ENCODE measurements around the gene AP2B1. TPM values are rescaled to one million over a fixed set of nuclear protein-coding genes. Genes with fewer than 3 reads are reported as not detected.

Gene AP2B1
- total and polyA plus RNA-seq, 9 of the 15 experiments (the other 6 are each of a cell fraction or from before 2014, with no cell fraction given), result 60.1 to 287 (median 105) TPM

DNA sequence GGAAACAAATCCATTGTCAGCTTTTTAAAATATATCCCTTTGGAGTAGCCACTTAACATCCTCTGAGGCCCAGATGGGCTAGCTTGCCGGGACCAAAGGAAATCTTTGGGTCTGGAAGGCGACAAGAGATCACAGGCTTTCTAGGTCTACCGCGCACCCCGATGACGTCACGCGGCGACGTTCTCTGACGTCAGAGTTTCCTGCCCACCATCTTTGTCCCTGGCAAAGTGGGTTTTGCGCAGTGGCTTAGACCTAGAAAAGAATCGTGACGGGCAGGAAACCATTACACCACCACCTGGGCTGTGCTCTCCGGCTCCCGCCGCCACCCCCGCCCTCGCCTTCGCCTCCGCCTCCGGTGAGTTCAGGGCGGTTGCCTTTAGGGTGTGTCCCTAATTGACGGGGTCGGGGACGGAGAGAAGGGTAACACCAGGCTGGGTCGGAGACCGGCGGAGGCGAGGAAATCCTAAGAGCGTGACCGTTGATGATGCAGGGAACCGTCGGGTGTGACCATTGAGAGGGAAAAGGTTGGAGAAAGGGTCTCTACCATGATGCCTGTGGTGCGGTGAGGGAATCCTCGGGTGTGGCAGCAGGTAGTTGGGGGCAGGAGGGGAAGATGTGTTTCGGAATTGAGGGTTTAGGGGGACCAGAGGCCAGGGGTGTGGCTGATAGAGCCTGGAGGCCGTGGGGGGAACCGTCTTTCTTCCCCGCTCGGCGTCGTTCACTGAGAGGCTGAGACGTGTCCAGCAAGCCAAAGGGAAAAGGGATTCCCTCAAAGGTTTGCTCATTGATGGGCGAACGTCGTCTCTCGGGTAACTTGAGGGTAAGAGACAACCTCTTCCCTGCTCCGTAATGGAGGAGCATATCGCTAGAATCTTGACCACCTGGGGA lies at the start of gene AP2B1 (continued):
- TF ChIP-seq, protein P1, sequence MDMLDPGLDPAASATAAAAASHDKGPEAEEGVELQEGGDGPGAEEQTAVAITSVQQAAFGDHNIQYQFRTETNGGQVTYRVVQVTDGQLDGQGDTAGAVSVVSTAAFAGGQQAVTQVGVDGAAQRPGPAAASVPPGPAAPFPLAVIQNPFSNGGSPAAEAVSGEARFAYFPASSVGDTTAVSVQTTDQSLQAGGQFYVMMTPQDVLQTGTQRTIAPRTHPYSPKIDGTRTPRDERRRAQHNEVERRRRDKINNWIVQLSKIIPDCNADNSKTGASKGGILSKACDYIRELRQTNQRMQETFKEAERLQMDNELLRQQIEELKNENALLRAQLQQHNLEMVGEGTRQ (CRISPR knock-in tag; IDR thresholded peaks at IDR 0.05), result no peak
- no peak for TF ChIP-seq ZFP30 (CRISPR knock-in tag; IDR thresholded peaks at IDR 0.05; ENCODE audit: borderline replicate concordance)
- TF ChIP-seq PURB (CRISPR knock-in tag; IDR thresholded peaks at IDR 0.05; ENCODE audit: low read depth), result no peak
- TF ChIP-seq KAT7 (CRISPR knock-in tag; IDR thresholded peaks at IDR 0.05; ENCODE audit: borderline replicate concordance), result no peak
- TF ChIP-seq GABPB2 (CRISPR knock-in tag; conservative IDR thresholded peaks at IDR 0.05), result no peak; the same call in 1 of the 2 replicates
- TF ChIP-seq PHF21A (IDR thresholded peaks at IDR 0.05; ENCODE audit: borderline replicate concordance, low read depth), result no peak
- no peak for TF ChIP-seq RAD51 (IDR thresholded peaks at IDR 0.05; ENCODE audit: borderline replicate concordance, low read depth)
- TF ChIP-seq NR2C1 (IDR thresholded peaks at IDR 0.05), result peak; percentile 91
- peak; percentile 87 for TF ChIP-seq NR2C1 (tag; IDR thresholded peaks at IDR 0.05)
- no peak for TF ChIP-seq ETS2 (tag; IDR thresholded peaks at IDR 0.05; ENCODE audit: borderline replicate concordance, poor library complexity, severe bottlenecking)
- peak; percentile 66; the same call in 1 of the 2 replicates for TF ChIP-seq XRCC5 (IDR thresholded peaks at IDR 0.05; ENCODE audit: low read depth, low read length)
- no peak for TF ChIP-seq ILK (tag; IDR thresholded peaks at IDR 0.05; ENCODE audit: borderline replicate concordance, low read depth)
- peak; percentile 66; the same call in 1 of the 2 replicates for TF ChIP-seq ZBED1 (IDR thresholded peaks at IDR 0.05)
- TF ChIP-seq, protein P2, sequence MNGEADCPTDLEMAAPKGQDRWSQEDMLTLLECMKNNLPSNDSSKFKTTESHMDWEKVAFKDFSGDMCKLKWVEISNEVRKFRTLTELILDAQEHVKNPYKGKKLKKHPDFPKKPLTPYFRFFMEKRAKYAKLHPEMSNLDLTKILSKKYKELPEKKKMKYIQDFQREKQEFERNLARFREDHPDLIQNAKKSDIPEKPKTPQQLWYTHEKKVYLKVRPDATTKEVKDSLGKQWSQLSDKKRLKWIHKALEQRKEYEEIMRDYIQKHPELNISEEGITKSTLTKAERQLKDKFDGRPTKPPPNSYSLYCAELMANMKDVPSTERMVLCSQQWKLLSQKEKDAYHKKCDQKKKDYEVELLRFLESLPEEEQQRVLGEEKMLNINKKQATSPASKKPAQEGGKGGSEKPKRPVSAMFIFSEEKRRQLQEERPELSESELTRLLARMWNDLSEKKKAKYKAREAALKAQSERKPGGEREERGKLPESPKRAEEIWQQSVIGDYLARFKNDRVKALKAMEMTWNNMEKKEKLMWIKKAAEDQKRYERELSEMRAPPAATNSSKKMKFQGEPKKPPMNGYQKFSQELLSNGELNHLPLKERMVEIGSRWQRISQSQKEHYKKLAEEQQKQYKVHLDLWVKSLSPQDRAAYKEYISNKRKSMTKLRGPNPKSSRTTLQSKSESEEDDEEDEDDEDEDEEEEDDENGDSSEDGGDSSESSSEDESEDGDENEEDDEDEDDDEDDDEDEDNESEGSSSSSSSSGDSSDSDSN (IDR thresholded peaks at IDR 0.05; ENCODE audit: borderline replicate concordance in 1 of 2, low read depth in 2 of 2, low read length in 2 of 2), result peak; percentile 98
- TF ChIP-seq KLF16 (IDR thresholded peaks at IDR 0.05), result 0 out of 2 replicates have a peak, but pooled peaks have one; percentile 11
- TF ChIP-seq, protein P3, sequence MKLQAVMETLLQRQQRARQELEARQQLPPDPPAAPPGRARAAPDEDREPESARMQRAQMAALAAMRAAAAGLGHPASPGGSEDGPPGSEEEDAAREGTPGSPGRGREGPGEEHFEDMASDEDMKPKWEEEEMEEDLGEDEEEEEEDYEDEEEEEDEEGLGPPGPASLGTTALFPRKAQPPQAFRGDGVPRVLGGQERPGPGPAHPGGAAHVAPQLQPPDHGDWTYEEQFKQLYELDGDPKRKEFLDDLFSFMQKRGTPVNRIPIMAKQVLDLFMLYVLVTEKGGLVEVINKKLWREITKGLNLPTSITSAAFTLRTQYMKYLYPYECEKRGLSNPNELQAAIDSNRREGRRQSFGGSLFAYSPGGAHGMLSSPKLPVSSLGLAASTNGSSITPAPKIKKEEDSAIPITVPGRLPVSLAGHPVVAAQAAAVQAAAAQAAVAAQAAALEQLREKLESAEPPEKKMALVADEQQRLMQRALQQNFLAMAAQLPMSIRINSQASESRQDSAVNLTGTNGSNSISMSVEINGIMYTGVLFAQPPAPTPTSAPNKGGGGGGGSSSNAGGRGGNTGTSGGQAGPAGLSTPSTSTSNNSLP (IDR thresholded peaks at IDR 0.05; ENCODE audit: borderline replicate concordance, low read depth, low read length), result no peak
- TF ChIP-seq HMG20B (CRISPR knock-in tag; IDR thresholded peaks at IDR 0.05), result no peak
- TF ChIP-seq HDAC1 (IDR thresholded peaks at IDR 0.05), result peak in 1 of 2 experiments; percentile 82; a peak in 2 of 4 replicates
- TF ChIP-seq, protein P4, sequence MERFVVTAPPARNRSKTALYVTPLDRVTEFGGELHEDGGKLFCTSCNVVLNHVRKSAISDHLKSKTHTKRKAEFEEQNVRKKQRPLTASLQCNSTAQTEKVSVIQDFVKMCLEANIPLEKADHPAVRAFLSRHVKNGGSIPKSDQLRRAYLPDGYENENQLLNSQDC (CRISPR knock-in tag; IDR thresholded peaks at IDR 0.05), result 0 out of 2 replicates have a peak, but pooled peaks have one; percentile 27
- TF ChIP-seq CHD1 (IDR thresholded peaks at IDR 0.05; ENCODE audit: low read length), result peak; percentile 93
- peak; percentile 57; the same call in 1 of the 2 replicates for TF ChIP-seq HDAC2 (IDR thresholded peaks at IDR 0.05)

Data from K562 (cell line).